Calu3 (cell line): Measurements from ENCODE around the gene LDLRAD3. TPM values are rescaled to one million over a fixed set of nuclear protein-coding genes. Genes with fewer than 3 reads are reported as not detected.

Source experiments
- BruUV-seq: library from RNA; stranded (reverse); fragments of 400-500 nt; replicated peaks from 2 replicates; lab custom pipeline; 2021; lab: Mats Ljungman, UMichigan
- CTCF ChIA-PET: fragments of 300-600 bp; sonication (Branson Sonifier 250); formaldehyde crosslinking; loops from one replicate; lab custom pipeline; 2022; ENCODE audit warnings: antibody characterized with exemption; lab: Charles Lee
- DNase-seq: peaks from one replicate; pipeline ENCODE4 v3.0.0; 2022
- H3K27ac Mint-ChIP-seq: one replicate; pipeline ENCODE4 v1.8.0; 2022; ENCODE audit warnings: mixed read lengths; ENCODE audit not compliant: unreplicated experiment
- H3K27me3 Mint-ChIP-seq: one replicate; pipeline ENCODE4 v1.8.0; 2022; ENCODE audit warnings: mixed read lengths; ENCODE audit not compliant: unreplicated experiment
- H3K36me3 Mint-ChIP-seq: one replicate; pipeline ENCODE4 v1.8.0; 2022; ENCODE audit warnings: mild to moderate bottlenecking, moderate library complexity, mixed read lengths; ENCODE audit not compliant: insufficient read depth, unreplicated experiment
- H3K4me1 Mint-ChIP-seq: one replicate; pipeline ENCODE4 v1.8.0; 2022; ENCODE audit warnings: mild to moderate bottlenecking, low read depth, mixed read lengths; ENCODE audit not compliant: unreplicated experiment
- H3K4me3 Mint-ChIP-seq: one replicate; pipeline ENCODE4 v1.8.0; 2022; ENCODE audit warnings: mild to moderate bottlenecking, low read depth, moderate library complexity, mixed read lengths; ENCODE audit not compliant: unreplicated experiment
- H3K9me3 Mint-ChIP-seq: one replicate; pipeline ENCODE4 v1.8.0; 2022; ENCODE audit warnings: low read depth, mixed read lengths; ENCODE audit not compliant: unreplicated experiment
- intact Hi-C: fragments of 100-400 bp; cut with micrococcal nuclease; formaldehyde crosslinking; loops from one replicate; pipeline ENCODE4 v1.10.0; 2022; ENCODE audit not compliant: unreplicated experiment
- total RNA-seq: library from RNA; stranded (reverse); gene quantifications from 2 replicates; pipeline ENCODE4 v1.2.3, GENCODE V29; 2022
- TF ChIP-seq, protein P1 (sequence below): fragments of 200-600 bp; IDR thresholded peaks from one replicate; pipeline ENCODE4 v1.8.0; 2022; ENCODE audit warnings: antibody characterized with exemption; ENCODE audit not compliant: unreplicated experiment

The LDLRAD3 gene
- total RNA-seq, 1 experiment from 2014 or later, result 16.2 TPM

- intact Hi-C loops, result no loop called here
- Mint-ChIP-seq H3K27ac (no peak overlapping the region), H3K27me3 (no peaks in the 10 kb centered on the region), H3K4me1 (no peaks in the 10 kb centered on the region), H3K36me3 (no peaks in the 10 kb centered on the region), H3K9me3 (no peaks in the 10 kb centered on the region), H3K4me3 (no peak overlapping the region)
- TF ChIP-seq, protein P1, sequence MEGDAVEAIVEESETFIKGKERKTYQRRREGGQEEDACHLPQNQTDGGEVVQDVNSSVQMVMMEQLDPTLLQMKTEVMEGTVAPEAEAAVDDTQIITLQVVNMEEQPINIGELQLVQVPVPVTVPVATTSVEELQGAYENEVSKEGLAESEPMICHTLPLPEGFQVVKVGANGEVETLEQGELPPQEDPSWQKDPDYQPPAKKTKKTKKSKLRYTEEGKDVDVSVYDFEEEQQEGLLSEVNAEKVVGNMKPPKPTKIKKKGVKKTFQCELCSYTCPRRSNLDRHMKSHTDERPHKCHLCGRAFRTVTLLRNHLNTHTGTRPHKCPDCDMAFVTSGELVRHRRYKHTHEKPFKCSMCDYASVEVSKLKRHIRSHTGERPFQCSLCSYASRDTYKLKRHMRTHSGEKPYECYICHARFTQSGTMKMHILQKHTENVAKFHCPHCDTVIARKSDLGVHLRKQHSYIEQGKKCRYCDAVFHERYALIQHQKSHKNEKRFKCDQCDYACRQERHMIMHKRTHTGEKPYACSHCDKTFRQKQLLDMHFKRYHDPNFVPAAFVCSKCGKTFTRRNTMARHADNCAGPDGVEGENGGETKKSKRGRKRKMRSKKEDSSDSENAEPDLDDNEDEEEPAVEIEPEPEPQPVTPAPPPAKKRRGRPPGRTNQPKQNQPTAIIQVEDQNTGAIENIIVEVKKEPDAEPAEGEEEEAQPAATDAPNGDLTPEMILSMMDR, result no peak
- BruUV-seq, result no TSS peak
- CTCF ChIA-PET, result no interaction called here
- DNase-seq, result no peak
Measured at GRCh38 chr11:35980686-35981390, 37.0 kb downstream of the LDLRAD3 start.

GRCh38 chr11:35981581-35981980 is 37.7 kb downstream of the LDLRAD3 start:
- Mint-ChIP-seq H3K27ac (no peak overlapping the region), H3K4me3 (no peak overlapping the region), H3K9me3 (no peaks in the 10 kb centered on the region), H3K4me1 (no peaks in the 10 kb centered on the region), H3K36me3 (no peaks in the 10 kb centered on the region), H3K27me3 (no peaks in the 10 kb centered on the region)
- TF ChIP-seq, protein P1, result no peak
- DNase-seq, result no peak
- no TSS peak for BruUV-seq
- intact Hi-C loops, result no loop called here
- CTCF ChIA-PET, result no interaction called here

GRCh38 chr11:35982061-35982460 is 38.2 kb downstream of the LDLRAD3 start:
- no peak overlapping the region for H3K4me3 Mint-ChIP-seq
- DNase-seq, result no peak

GRCh38 chr11:35983981-35984380 is 40.1 kb downstream of the LDLRAD3 start:
- Mint-ChIP-seq H3K27ac (no peak overlapping the region), H3K4me3 (no peak overlapping the region), H3K4me1 (no peaks in the 10 kb centered on the region), H3K9me3 (peaks cover 2% of the 10 kb centered on the region), H3K27me3 (no peaks in the 10 kb centered on the region), H3K36me3 (no peaks in the 10 kb centered on the region)
- intact Hi-C loops, result no loop called here
- no TSS peak for BruUV-seq
- DNase-seq, result no peak
- CTCF ChIA-PET, result no interaction called here
- TF ChIP-seq, protein P1, result no peak

More at GRCh38 chr11:35982061-35982460, 38.2 kb downstream of the LDLRAD3 start:
- no peaks in the 10 kb centered on the region for H3K27me3 Mint-ChIP-seq
- H3K36me3 Mint-ChIP-seq, result no peaks in the 10 kb centered on the region
- intact Hi-C loops, result no loop called here
- CTCF ChIA-PET, result no interaction called here
- TF ChIP-seq, protein P1, result no peak
- no TSS peak for BruUV-seq
- no peaks in the 10 kb centered on the region for H3K9me3 Mint-ChIP-seq
- no peak overlapping the region for H3K27ac Mint-ChIP-seq
- no peaks in the 10 kb centered on the region for H3K4me1 Mint-ChIP-seq
